HG02885 (cell line): ENCODE data around the gene ARHGAP35.
"Not testable (repeated sequence)": the region's sequence is repeated elsewhere in the genome, so short reads cannot be mapped to it uniquely, and the experiment has no call there.

Experiments used
- ATAC-seq: cut with Tn5 transposase; IDR thresholded peaks from one replicate; pipeline ENCODE4 v1.9.1; 2021; ENCODE audit warnings: mild to moderate bottlenecking; ENCODE audit not compliant: unreplicated experiment, poor library complexity

The ARHGAP35 gene

GRCh38 chr19:46860846-46861690, at the start of gene ARHGAP35:
TSS of gene ARHGAP35 (plus strand) at chr19:46860997. CDS start at chr19:46918676, 57,679 bp downstream.
- peak; percentile 15 for ATAC-seq

- no peak for ATAC-seq
Measured at GRCh38 chr19:46812977-46813838, 47.6 kb upstream of the ARHGAP35 start.

GRCh38 chr19:46813839-46814358, 46.9 kb upstream of the ARHGAP35 start:
- no peak for ATAC-seq

- no peak for ATAC-seq
Measured at GRCh38 chr19:46815833-46816627, 44.8 kb upstream of the ARHGAP35 start.

GRCh38 chr19:46818812-46819211, 42.0 kb upstream of the ARHGAP35 start:
- ATAC-seq = no peak

GRCh38 chr19:46821512-46822409, 39.0 kb upstream of the ARHGAP35 start:
- ATAC-seq = no peak

GRCh38 chr19:46822410-46822787, 38.4 kb upstream of the ARHGAP35 start:
- not testable (repeated sequence) for ATAC-seq

GRCh38 chr19:46823049-46823448, 37.7 kb upstream of the ARHGAP35 start:
- ATAC-seq = no peak

GRCh38 chr19:46824890-46825730, 35.7 kb upstream of the ARHGAP35 start:
- peak; percentile 14 for ATAC-seq

GRCh38 chr19:46825731-46826055, 35.1 kb upstream of the ARHGAP35 start:
- ATAC-seq = no peak

- ATAC-seq = no peak
Measured at GRCh38 chr19:46828484-46828883, 32.3 kb upstream of the ARHGAP35 start.

- no peak for ATAC-seq
Measured at GRCh38 chr19:46830864-46831263, 29.9 kb upstream of the ARHGAP35 start.

- no peak for ATAC-seq
Measured at GRCh38 chr19:46834121-46834520, 26.7 kb upstream of the ARHGAP35 start.

- ATAC-seq = no peak
Measured at GRCh38 chr19:46834984-46835383, 25.8 kb upstream of the ARHGAP35 start.

- ATAC-seq = no peak
Measured at GRCh38 chr19:46838160-46838559, 22.6 kb upstream of the ARHGAP35 start.

- ATAC-seq = no peak
Measured at GRCh38 chr19:46839752-46840497, 20.9 kb upstream of the ARHGAP35 start.

GRCh38 chr19:46840498-46840942, 20.3 kb upstream of the ARHGAP35 start:
- no peak for ATAC-seq
